Vagina (tissue), 2 donors: ENCODE data around the gene SRPK1. TPM values are rescaled to one million over a fixed set of nuclear protein-coding genes. Genes with fewer than 3 reads are reported as not detected.
A peak's percentile ranks its signal among the peaks of the same experiment; 100 is the strongest.

Source experiments
- DNase-seq, 2 donors: peaks; one replicate each; pipeline ENCODE4 v3.0.0-alpha.2; 2017; ENCODE audit errors: extremely low spot score in 2 of 2
- H3K27ac ChIP-seq: fragments of 200-600 bp; sonication (generic); one replicate; pipeline ENCODE4 v1.5.1; 2019
- H3K27me3 ChIP-seq: fragments of 200-600 bp; sonication (generic); one replicate; pipeline ENCODE4 v1.5.1; 2019
- H3K36me3 ChIP-seq, 2 donors: fragments of 200-600 bp; sonication (generic); one replicate each; pipeline ENCODE4 v1.5.1; 2017 to 2019
- H3K4me1 ChIP-seq: fragments of 200-600 bp; sonication (generic); one replicate; pipeline ENCODE4 v1.5.1; 2019
- H3K4me3 ChIP-seq, 2 donors: fragments of 200-600 bp; sonication (generic); 1 replicate in 1 of 2; 2 replicates in 1 of 2; pipeline ENCODE4 v1.5.1; 2016 to 2019
- H3K9me3 ChIP-seq: fragments of 200-600 bp; sonication (generic); one replicate; pipeline ENCODE4 v1.5.1; 2019
- CTCF ChIP-seq, 3 experiments: fragments of 450-650 bp in 2 of 3; fragments of 200-600 bp in 1 of 3; sonication (generic) in 1 of 3; IDR thresholded peaks; one replicate each; pipeline ENCODE4 v1.5.1; 2017 to 2019; ENCODE audit warnings: antibody characterized with exemption in 3 of 3, mild to moderate bottlenecking in 2 of 3, moderate library complexity in 2 of 3
- POLR2A ChIP-seq, 2 donors: fragments of 450-650 bp; IDR thresholded peaks; one replicate each; pipeline ENCODE4 v1.6.1; 2017; ENCODE audit warnings: antibody characterized with exemption in 2 of 2, mild to moderate bottlenecking in 2 of 2, moderate library complexity in 2 of 2
- POLR2AphosphoS5 ChIP-seq, 2 donors: sonication (generic); formaldehyde crosslinking; IDR thresholded peaks; one replicate each; pipeline ENCODE4 v1.9.0; 2017; ENCODE audit warnings: antibody characterized with exemption in 2 of 2, mild to moderate bottlenecking in 2 of 2, low read depth in 1 of 2; ENCODE audit not compliant: insufficient read depth in 1 of 2
- intact Hi-C: fragments of 100-400 bp; cut with DNase I; formaldehyde crosslinking; loops from one replicate; pipeline ENCODE4 v1.15.1; 2023
- total RNA-seq: library from RNA; depleted of rRNA; stranded (reverse); fragments of >200 nt; gene quantifications from one replicate; pipeline ENCODE4 v1.2.3, GENCODE V29; 2016

SRPK1 gene
- total RNA-seq, 1 donor from 2014 or later: 59.2 TPM

DNA sequence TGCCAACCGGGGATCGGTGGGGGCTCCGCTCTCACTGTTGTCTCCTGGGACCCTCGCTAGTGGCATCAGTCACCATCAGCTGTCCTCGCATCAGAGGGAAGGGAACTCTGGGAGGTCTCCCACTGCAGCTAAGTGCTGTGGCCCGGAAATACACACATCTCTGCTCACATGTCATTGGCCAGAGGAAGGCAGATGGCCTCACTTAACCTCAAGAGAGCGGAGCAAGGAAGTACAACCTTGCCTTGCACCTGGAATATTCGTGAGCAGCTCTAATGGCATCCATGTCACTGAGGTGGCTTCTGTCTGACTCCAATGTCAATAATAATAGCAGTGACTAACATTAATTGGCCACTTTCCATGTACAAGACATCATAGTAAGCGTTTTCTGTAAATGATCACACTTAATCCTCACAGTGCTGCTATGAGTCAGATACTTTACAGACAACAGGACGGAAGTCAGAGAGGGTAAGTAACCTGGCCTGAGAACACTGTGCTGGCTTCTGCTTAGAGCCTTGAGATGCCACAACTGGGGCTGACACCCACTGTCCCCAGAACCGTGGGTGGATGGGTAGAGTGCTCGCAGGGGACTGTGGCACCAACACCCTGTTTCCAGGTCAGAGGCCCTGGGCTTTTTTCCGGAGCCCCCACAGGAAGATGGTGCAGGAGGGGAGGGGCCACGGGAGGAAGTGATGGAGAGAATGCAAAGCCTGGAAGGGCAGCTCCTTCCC is 109.8 kb downstream of the SRPK1 start:
- Histone ChIP-seq H3K36me3 (no peaks in the 10 kb centered on the region), H3K4me1 (no peaks in the 10 kb centered on the region), H3K9me3 (no peaks in the 10 kb centered on the region), H3K27ac (no peak overlapping the region), H3K27me3 (no peaks in the 10 kb centered on the region), H3K4me3 (no peak overlapping the region)
- intact Hi-C loops: no loop called here
- no peak for DNase-seq
- TF ChIP-seq POLR2AphosphoS5 (IDR thresholded peaks at IDR 0.05; ENCODE audit: insufficient read depth in 1 of 2, low read depth in 1 of 2): peak in 1 of 2 donors; percentile 62
- TF ChIP-seq CTCF (IDR thresholded peaks at IDR 0.05): no peak

- no peaks in the 10 kb centered on the region for H3K9me3 ChIP-seq
- no peaks in the 10 kb centered on the region for H3K27me3 ChIP-seq
- DNase-seq: no peak
- H3K27ac ChIP-seq: no peak overlapping the region
- TF ChIP-seq POLR2AphosphoS5 (IDR thresholded peaks at IDR 0.05; ENCODE audit: insufficient read depth in 1 of 2, low read depth in 1 of 2): no peak
- no peak for TF ChIP-seq CTCF (IDR thresholded peaks at IDR 0.05)
- no peak for TF ChIP-seq POLR2A (IDR thresholded peaks at IDR 0.05)
- H3K36me3 ChIP-seq: no peaks in the 10 kb centered on the region
- no peaks in the 10 kb centered on the region for H3K4me1 ChIP-seq
- H3K4me3 ChIP-seq: no peak overlapping the region
- intact Hi-C loops: no loop called here
These were observed 111.1 kb downstream of the SRPK1 start for GRCh38 chr6:35809809-35810208.

DNA sequence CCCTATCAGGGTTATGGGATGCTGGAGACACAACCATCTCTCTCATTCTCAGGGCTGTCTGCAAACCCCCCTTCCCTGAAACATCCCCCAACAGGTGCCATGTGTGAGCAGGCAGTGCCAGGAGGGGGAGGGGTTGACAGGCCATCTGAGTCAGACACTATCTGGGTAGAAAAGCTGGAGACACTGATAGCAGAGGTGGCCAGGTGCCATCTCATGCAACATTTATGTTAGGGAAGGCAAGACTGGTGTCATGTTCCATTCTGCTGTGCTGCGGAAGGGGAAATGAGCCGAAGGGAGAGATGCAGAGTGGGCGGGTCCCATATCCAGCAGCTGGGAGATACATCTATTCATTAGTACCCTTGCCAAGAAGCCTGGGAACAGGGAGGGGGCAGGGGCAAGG is 112.2 kb downstream of the SRPK1 start:
- no peaks in the 10 kb centered on the region for H3K4me1 ChIP-seq
- TF ChIP-seq CTCF (IDR thresholded peaks at IDR 0.05) (no peak), POLR2AphosphoS5 (IDR thresholded peaks at IDR 0.05; ENCODE audit: insufficient read depth in 1 of 2, low read depth in 1 of 2) (no peak), POLR2A (IDR thresholded peaks at IDR 0.05) (no peak)
- no peaks in the 10 kb centered on the region for H3K9me3 ChIP-seq
- H3K27me3 ChIP-seq: no peaks in the 10 kb centered on the region
- H3K36me3 ChIP-seq: no peaks in the 10 kb centered on the region
- intact Hi-C loops: no loop called here
- no peak for DNase-seq
- H3K27ac ChIP-seq: no peak overlapping the region
- no peak overlapping the region for H3K4me3 ChIP-seq

GRCh38 chr6:35804996-35805736 is 115.7 kb downstream of the SRPK1 start, which contains the start of gene LHFPL5:
Gene LHFPL5, plus strand, starts transcription at chr6:35805352. Its CDS starts 319 bp downstream, at chr6:35805671.
- Histone ChIP-seq H3K27me3 (no peaks in the 10 kb centered on the region), H3K9me3 (no peaks in the 10 kb centered on the region), H3K36me3 (no peaks in the 10 kb centered on the region), H3K4me1 (no peaks in the 10 kb centered on the region), H3K4me3 (no peak within 1 kb of the TSS), H3K27ac (no peak within 1 kb of the TSS)
- TF ChIP-seq POLR2A (IDR thresholded peaks at IDR 0.05) (no peak), CTCF (IDR thresholded peaks at IDR 0.05) (no peak), POLR2AphosphoS5 (IDR thresholded peaks at IDR 0.05; ENCODE audit: insufficient read depth in 1 of 2, low read depth in 1 of 2) (no peak)
- no peak for DNase-seq
- intact Hi-C loops: no loop called here

DNA sequence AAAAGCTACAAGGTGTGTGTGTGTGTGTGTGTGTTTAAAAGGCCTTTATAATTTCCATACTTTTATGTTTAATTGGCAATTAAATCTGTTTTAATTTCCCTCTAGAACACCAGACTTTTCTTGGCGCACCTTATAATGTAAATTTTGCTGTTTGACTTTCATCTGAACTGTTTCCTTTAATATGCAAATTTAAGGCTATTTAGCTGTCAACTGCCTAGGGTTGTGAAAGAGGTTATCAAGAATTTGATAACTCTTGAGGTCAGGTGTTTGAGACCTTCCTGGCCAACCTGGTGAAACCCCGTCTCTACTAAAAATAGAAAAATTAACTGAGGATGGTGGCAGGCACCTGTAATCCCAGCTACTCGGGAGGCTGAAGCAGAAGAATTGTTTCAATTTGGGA is 119.8 kb downstream of the SRPK1 start:
- no peak for DNase-seq
- intact Hi-C loops: no loop called here
- Histone ChIP-seq H3K27ac (no peak overlapping the region), H3K27me3 (no peaks in the 10 kb centered on the region), H3K4me1 (no peaks in the 10 kb centered on the region), H3K4me3 (no peak overlapping the region), H3K9me3 (no peaks in the 10 kb centered on the region), H3K36me3 (no peaks in the 10 kb centered on the region)
- TF ChIP-seq POLR2A (IDR thresholded peaks at IDR 0.05) (no peak), POLR2AphosphoS5 (IDR thresholded peaks at IDR 0.05; ENCODE audit: insufficient read depth in 1 of 2, low read depth in 1 of 2) (no peak), CTCF (IDR thresholded peaks at IDR 0.05) (no peak)
